ENCODE results near the gene DCC.

Gene DCC

GRCh38 chr18:52826994-52827393, 487.0 kb downstream of the DCC start:
- DNase-seq (ENCODE audit: low spot score) = no peak

- no peak for DNase-seq (ENCODE audit: low spot score)
Observed at GRCh38 chr18:52829320-52829719, 489.3 kb downstream of the DCC start.

GRCh38 chr18:52829876-52830405, 489.9 kb downstream of the DCC start:
- no peak for DNase-seq (ENCODE audit: low spot score)

GRCh38 chr18:52844323-52844722, 504.3 kb downstream of the DCC start:
- DNase-seq (ENCODE audit: low spot score) = no peak

DNA sequence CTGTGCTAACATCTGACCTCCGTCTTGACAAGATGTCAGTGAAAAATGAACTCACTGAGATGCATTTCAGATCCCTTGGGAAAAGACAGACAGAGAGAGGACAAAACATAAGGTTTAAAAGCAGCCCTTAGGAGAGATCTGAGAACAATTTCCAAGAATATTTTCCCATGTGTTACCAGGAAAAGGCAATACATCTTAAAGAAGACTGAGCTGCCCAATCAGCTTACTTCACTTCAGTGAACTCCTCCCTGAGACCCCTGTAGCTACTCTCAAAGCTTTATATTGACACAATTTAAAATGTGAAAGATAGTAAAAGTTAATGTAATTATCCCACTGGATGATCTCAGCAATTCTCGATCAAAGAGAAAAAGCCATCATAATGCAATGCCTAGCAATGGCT, 505.0 kb downstream of the DCC start:
- no peak for DNase-seq (ENCODE audit: low spot score)

DNA sequence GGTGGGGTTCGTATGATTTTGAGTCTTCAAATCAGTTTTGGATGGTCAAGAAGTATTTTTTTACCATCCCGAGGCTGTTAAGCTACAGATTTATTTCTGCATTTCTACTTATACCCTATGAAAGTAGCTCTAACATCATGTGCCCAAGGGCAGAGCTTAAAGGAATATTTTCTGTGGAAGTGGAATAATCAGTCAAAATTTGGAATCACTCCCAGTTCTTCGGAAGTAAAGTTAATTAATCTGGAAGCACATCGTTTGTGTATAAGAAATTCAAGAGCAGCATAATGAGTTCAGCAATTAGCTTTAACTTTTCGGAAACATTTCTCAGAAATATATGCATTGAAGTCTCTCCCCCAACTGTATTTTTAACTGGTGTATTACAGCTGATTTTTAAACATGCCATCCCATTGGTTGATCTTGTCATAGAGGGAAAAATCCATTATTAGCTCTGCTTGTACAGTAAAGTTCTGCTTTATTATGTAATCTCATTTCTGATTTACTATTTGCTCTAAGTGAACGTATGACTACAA, 510.1 kb downstream of the DCC start:
- no peak for DNase-seq (ENCODE audit: low spot score)

DNA sequence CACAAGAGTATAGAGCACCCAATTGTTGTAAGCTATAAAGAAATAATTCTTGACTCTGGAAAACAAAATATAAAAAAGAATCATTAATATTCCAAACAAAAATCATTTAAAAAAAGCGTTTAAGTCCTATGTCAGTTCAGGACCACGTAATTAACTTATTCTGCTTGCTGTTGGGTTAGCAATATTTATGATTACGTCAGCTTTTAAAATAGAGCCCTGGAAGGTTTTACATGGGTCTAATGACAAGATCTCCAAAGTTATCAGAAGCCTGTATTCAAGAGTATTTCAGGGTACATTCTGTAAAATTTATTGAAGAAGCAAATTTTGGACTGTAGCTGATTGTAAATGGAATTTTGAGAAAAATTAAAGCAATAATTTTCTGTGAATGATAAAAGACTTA, 521.6 kb downstream of the DCC start:
- no peak for DNase-seq (ENCODE audit: low spot score)

DNA sequence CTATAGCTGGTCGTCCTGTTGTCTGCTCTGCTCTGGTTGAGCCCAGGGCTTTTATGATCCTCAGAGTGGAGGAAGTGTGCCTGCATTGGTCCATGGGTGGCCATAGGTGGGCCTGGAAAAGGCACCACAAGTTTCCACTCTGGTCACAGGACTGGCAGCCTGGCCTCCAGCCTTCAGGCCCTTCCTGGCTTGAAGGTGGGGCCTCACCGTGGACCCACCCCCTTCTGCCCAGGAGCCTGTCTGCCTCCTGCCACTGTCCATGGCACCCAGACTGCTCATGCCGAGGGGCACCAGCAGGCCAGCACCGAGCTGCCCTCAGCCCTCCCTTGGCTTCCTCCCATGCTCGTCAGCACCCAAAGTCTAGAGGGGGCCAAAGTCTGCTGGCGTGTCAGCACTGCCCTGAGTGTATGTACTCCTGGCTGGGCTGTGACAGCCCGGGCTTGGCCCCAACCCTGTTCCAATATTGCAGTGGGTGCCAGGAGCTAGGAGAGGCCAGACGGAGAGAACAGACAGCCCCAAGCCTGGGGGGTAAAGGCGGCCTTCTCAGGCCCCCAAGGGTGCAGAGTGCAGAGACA, 529.4 kb downstream of the DCC start:
- no peak for DNase-seq (ENCODE audit: low spot score)

DNA sequence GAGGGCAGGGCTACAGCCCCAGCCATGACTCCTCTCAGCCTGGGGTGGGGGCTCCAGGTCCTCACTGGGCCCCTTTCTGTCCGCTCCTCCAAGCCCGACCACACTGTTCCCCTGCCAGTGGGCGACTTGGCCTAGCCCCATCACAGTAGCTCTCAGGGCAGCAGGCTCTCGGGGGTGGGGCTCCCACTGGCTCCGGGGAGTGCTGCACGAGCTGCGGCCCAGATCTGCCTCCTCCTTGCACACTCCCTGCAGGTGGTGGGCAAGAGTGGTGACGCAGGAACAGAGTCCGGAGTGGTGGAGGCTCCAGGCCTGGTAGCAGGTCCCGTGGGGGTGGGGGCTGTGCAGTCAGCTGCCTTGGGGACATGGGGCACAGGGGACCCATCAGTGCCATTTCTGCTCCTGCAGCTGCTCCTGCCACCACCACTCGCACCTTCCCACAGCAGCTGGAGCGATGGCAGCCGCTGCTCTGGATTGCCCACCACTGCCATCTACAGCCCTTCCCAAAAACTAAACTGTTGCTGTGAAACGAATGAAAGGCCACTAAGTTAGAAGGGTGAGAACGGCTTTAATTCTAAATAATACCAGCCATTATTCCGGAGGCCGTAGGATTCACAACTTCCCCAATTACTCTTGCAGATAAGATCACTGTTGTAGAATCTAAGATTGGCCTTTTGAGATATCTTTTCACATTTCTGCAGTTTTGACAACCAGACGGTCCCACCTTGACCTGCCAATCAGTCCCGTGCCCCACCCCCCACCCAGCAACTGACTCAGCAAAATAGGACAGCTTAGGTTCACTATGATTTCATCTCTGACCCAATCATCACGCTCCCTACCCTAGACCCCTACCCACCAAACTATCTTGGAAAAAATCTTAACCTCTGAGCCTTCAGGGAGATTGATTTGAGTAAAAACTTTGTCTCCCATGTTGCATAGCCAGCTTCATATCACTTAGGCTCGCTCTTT, 530.2 kb downstream of the DCC start:
- no peak for DNase-seq (ENCODE audit: low spot score)

- no peak for DNase-seq (ENCODE audit: low spot score)
Observed at GRCh38 chr18:52874774-52875173, 534.8 kb downstream of the DCC start.

DNA sequence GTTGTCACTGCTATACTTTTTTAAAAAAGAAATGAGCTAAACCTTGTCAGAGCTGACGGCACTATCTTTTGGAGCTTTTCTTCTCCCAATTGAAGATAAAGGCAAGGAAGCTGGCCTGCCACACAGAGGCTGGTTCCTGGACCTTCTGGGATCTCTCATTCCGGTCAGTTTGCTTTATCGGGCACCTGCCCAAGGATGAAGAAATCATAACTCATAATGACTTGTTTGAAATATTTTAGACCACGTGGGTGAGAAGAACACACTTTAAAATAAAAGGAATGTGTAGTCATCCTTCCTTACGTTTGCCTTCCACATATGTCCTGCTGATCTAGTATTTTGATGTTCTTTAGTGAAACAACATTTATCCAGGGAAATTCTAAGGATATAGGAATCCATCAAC, 535.7 kb downstream of the DCC start:
- no peak for DNase-seq (ENCODE audit: low spot score)

GRCh38 chr18:52888014-52888413, 548.0 kb downstream of the DCC start:
- DNase-seq (ENCODE audit: low spot score) = no peak

GRCh38 chr18:52894801-52895200, 554.8 kb downstream of the DCC start:
- no peak for DNase-seq (ENCODE audit: low spot score)

DNA sequence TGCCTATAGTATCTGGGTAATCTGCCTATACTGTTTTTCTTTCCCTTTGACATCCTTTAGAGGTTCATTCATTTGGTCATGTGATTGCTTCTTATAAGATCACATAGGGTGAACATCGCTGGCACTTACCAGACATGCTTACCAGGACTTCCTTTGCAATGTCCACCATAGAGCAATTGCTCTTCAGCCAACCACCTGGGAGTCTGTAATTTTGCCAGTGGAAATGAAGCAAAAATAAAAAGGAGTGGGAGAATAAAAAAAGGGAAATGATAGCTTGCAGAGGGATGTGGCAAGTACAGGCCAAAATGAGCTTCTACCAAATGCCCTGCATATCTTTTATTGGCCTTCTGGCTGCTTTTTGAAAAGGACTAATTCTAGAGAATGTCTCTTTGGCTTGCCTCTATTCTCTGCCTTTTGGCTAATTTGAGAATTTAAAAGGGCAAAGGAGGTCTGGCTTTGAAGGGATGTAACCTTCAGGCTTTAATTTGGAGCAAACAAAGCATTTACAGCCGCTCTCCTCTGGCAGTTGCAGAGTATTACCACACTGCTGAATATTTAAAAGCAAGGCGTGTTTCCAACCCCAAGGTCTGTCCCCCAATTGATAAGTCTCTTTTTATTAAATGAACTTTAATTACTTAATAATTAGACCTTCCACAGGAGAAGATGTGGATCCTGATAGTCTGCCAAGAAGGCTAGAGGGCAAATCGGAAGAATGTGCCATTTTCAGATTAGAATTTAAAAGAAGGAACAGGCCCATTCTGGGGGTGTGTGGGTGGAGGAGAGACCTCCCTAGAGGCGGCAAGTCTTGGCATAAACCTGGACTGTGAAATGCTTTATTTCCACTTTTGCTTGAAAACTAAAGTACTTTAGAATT, 557.9 kb downstream of the DCC start:
- DNase-seq (ENCODE audit: low spot score) = no peak

DNA sequence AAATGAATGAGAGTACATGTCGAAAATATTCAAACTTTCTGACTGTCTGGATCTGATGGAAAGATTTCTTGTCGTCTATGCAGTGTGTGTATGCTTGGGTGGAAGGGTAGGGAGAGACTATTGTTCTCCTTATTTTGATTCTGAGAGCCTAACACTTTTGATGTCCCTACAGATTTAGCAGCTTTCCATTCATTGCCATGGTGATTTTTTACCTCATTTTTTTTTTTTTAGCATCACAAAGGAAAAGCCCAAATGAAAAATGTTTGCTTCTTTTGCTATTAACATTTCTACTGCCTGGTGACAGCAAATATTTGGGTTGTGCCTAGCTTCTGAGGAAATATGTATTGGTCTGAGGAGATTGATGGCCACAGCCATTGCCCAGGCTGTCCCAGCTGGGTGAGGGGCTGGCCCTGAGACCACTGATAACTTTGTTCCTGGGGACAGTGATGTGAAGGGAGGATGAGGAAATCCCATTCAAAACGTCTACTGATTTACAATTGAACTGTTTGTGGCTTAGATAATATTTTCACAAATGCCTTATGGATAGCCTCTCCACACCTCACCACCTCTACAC, 558.6 kb downstream of the DCC start:
- no peak for DNase-seq (ENCODE audit: low spot score)

DNA sequence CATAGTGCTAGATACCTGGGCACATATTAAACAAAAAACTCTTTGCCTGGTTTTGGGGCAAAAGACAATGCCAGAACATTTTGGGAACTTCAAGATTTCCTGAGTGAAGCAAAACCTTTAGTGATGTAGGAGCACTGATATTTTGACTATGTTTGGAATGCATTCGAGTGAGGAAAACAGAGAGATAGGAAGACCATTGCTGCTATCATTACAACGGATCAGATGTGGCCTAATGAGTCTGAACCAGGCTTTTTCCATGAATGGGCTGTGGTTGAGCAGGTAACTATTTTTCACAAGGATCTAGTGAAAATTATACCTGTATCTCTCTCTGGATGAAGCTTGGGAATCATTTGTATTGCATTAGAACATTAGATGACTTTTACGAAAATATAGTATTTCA, 562.2 kb downstream of the DCC start:
- DNase-seq (ENCODE audit: low spot score) = no peak

GRCh38 chr18:52903857-52904256, 563.9 kb downstream of the DCC start:
- no peak for DNase-seq (ENCODE audit: low spot score)

DNA sequence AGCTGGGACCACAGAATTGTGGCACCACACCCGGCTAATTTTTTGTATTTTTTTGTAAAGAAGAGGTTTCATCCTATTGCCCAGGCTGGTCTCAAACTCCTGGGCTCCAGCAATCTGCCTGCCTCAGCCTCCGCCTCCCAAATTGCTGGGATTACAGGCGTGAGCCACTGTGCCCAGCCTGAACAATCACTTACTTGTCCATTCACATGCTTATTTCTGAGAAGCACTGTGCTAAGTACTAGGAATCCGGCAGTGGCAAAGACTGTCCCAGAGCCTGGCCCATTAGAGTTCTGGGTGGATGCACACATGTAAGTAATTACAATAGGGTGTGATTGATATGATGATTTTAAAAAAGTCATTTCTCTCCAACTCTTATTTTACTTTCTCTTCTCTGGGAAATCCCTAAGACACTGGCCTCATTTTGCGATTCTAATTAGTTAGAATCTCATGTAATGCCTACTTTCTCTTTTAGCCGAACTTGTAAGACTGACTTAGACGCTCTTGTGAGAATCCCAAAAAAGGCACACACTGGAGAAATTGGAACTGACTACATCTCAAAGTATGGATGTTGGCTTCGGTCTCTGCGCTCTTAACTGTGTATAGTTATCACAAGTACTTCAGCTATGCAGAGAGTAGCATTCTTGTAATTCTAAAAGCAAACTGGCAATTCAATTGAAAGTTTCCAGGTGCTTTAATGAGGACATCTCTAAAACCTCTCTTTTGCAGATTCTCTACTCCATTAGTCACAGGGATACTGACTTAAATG, 567.7 kb downstream of the DCC start:
- DNase-seq (ENCODE audit: low spot score) = no peak

GRCh38 chr18:52914148-52914547, 574.2 kb downstream of the DCC start:
- no peak for DNase-seq (ENCODE audit: low spot score)

DNA sequence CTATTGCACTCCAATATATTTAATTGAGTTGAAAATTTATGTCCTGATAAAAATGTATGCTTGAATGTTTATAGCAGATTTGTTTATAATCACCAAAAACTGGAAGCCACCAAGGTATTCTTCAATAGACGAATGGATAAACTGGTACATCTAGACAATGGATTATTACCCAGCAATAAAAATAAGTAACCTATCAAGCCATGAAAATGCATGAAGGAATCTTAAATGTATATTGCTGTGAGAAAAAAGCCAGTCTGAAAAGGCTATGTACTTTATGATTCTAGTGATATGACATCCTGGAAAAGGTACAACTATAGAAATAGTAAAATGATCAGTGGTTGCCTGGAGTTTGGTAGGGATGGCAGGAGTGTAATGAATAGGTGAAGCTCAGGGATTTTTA, 580.7 kb downstream of the DCC start:
- DNase-seq (ENCODE audit: low spot score) = no peak

GRCh38 chr18:52933356-52933755, 593.4 kb downstream of the DCC start:
- DNase-seq (ENCODE audit: low spot score) = no peak

Measured in LoVo (cell line).